Esophagus muscularis mucosa (tissue), 4 donors: ENCODE data around the gene AFP. TPM values are rescaled to one million over a fixed set of nuclear protein-coding genes. Genes with fewer than 3 reads are reported as not detected.

Experiments
- DNase-seq: peaks from one replicate; pipeline ENCODE4 v3.0.0-alpha.2; 2017; ENCODE audit errors: extremely low spot score
- H3K27ac ChIP-seq, 4 donors: fragments of 200-600 bp; sonication (generic); replicated peaks in 1 of 4; 1 replicate in 3 of 4; 2 replicates in 1 of 4; pipeline ENCODE4 v1.5.1; 2016 to 2019; ENCODE audit warnings: mild to moderate bottlenecking in 1 of 4
- H3K27me3 ChIP-seq, 4 donors: fragments of 200-600 bp; sonication (generic); one replicate each; pipeline versions ENCODE4 v1.5.1 to v1.6.0; 2016 to 2019
- H3K36me3 ChIP-seq, 4 donors: fragments of 200-600 bp; sonication (generic); one replicate each; pipeline ENCODE4 v1.5.1; 2016 to 2019
- H3K4me1 ChIP-seq, 4 donors: fragments of 200-600 bp; sonication (generic); one replicate each; pipeline ENCODE4 v1.5.1; 2016 to 2019
- H3K4me3 ChIP-seq, 4 donors: fragments of 200-600 bp; sonication (generic); 1 replicate in 2 of 4; 2 replicates in 2 of 4; pipeline ENCODE4 v1.5.1; 2016 to 2019; ENCODE audit warnings: mild to moderate bottlenecking in 4 of 4, moderate library complexity in 1 of 4
- H3K9me3 ChIP-seq, 4 donors: fragments of 200-600 bp; sonication (generic); 1 replicate in 3 of 4; 2 replicates in 1 of 4; pipeline ENCODE4 v1.5.1; 2016 to 2019
- CTCF ChIP-seq, 3 experiments: fragments of 200-600 bp in 2 of 3; fragments of 450-650 bp in 1 of 3; sonication (generic) in 2 of 3; IDR thresholded peaks; one replicate each; pipeline ENCODE4 v1.5.1; 2017 to 2019; ENCODE audit warnings: antibody characterized with exemption in 3 of 3, mild to moderate bottlenecking in 2 of 3, moderate library complexity in 1 of 3
- EP300 ChIP-seq: sonication (generic); formaldehyde crosslinking; IDR thresholded peaks from one replicate; pipeline ENCODE4 v1.6.1; 2017; ENCODE audit warnings: antibody characterized with exemption
- POLR2A ChIP-seq: fragments of 450-650 bp; IDR thresholded peaks from one replicate; pipeline ENCODE4 v1.6.1; 2017; ENCODE audit warnings: antibody characterized with exemption, moderate library complexity, mild to moderate bottlenecking, low read depth
- POLR2AphosphoS5 ChIP-seq, 2 donors: sonication (generic); formaldehyde crosslinking; IDR thresholded peaks; one replicate each; pipeline ENCODE4 v1.6.1; 2017; ENCODE audit warnings: antibody characterized with exemption in 2 of 2
- WGBS: methylation state at CpG from one replicate; pipeline ENCODE4 v1.1.5; 2018; 5-methylcytosine and 5-hydroxymethylcytosine counted together
- intact Hi-C: fragments of 100-400 bp; cut with DNase I; formaldehyde crosslinking; loops from one replicate; pipeline ENCODE4 v1.15.1; 2023
- total RNA-seq, 4 donors: library from RNA; depleted of rRNA; stranded (reverse); fragments of >200 nt; gene quantifications; one replicate each; pipeline versions ENCODE4 v1.1.0 to v1.2.1, GENCODE V29; 2016

AFP gene
- total RNA-seq, 4 donors from 2014 or later, result not detected

- DNase-seq, result no peak
- intact Hi-C loops, result no loop called here
- Histone ChIP-seq H3K9me3 (no peaks in the 10 kb centered on the region), H3K36me3 (no peaks in the 10 kb centered on the region), H3K27me3 (no peaks in the 10 kb centered on the region), H3K4me1 (no peaks in the 10 kb centered on the region), H3K27ac (no peak overlapping the region), H3K4me3 (no peak overlapping the region)
- TF ChIP-seq EP300, result no peak
- no peak for TF ChIP-seq POLR2A
- TF ChIP-seq CTCF (IDR thresholded peaks at IDR 0.05), result no peak
- no peak for TF ChIP-seq POLR2AphosphoS5 (IDR thresholded peaks at IDR 0.05)
- 76% methylated on average over 2 of the region's 2 CpGs for WGBS
Observed at GRCh38 chr4:73438582-73439215, 2.7 kb downstream of the AFP start.

- no peak overlapping the region for H3K4me3 ChIP-seq
- DNase-seq, result no peak
- WGBS, result 87% methylated on average over 2 of the region's 2 CpGs
- no peak for TF ChIP-seq EP300
- no peak for TF ChIP-seq CTCF (IDR thresholded peaks at IDR 0.05)
- no peak for TF ChIP-seq POLR2A
- no peak for TF ChIP-seq POLR2AphosphoS5 (IDR thresholded peaks at IDR 0.05)
- no peaks in the 10 kb centered on the region for H3K4me1 ChIP-seq
- no peaks in the 10 kb centered on the region for H3K9me3 ChIP-seq
- intact Hi-C loops, result no loop called here
- no peak overlapping the region for H3K27ac ChIP-seq
- H3K36me3 ChIP-seq, result no peaks in the 10 kb centered on the region
- no peaks in the 10 kb centered on the region for H3K27me3 ChIP-seq
Observed at GRCh38 chr4:73439445-73439844, 3.4 kb downstream of the AFP start.

GRCh38 chr4:73439991-73440390, 4.0 kb downstream of the AFP start:
- intact Hi-C loops, result no loop called here
- DNase-seq, result no peak
- no peaks in the 10 kb centered on the region for H3K27me3 ChIP-seq
- WGBS, result 84% methylated on average over 3 of the region's 3 CpGs
- no peak for TF ChIP-seq POLR2A
- no peak for TF ChIP-seq CTCF (IDR thresholded peaks at IDR 0.05)
- TF ChIP-seq POLR2AphosphoS5 (IDR thresholded peaks at IDR 0.05), result no peak
- TF ChIP-seq EP300, result no peak
- H3K4me1 ChIP-seq, result no peaks in the 10 kb centered on the region
- no peaks in the 10 kb centered on the region for H3K9me3 ChIP-seq
- no peaks in the 10 kb centered on the region for H3K36me3 ChIP-seq
- H3K4me3 ChIP-seq, result no peak overlapping the region
- H3K27ac ChIP-seq, result no peak overlapping the region

- no peak for DNase-seq
- 86% methylated on average over 3 of the region's 3 CpGs for WGBS
- H3K9me3 ChIP-seq, result no peaks in the 10 kb centered on the region
- H3K27ac ChIP-seq, result no peak overlapping the region
- no peaks in the 10 kb centered on the region for H3K4me1 ChIP-seq
- intact Hi-C loops, result no loop called here
- no peaks in the 10 kb centered on the region for H3K27me3 ChIP-seq
- TF ChIP-seq POLR2A, result no peak
- TF ChIP-seq POLR2AphosphoS5 (IDR thresholded peaks at IDR 0.05), result no peak
- TF ChIP-seq CTCF (IDR thresholded peaks at IDR 0.05), result no peak
- TF ChIP-seq EP300, result no peak
- H3K4me3 ChIP-seq, result no peak overlapping the region
- H3K36me3 ChIP-seq, result no peaks in the 10 kb centered on the region
Observed at GRCh38 chr4:73440653-73441052, 4.6 kb downstream of the AFP start.

GRCh38 chr4:73442275-73442674, 6.3 kb downstream of the AFP start:
- no peaks in the 10 kb centered on the region for H3K9me3 ChIP-seq
- H3K27ac ChIP-seq, result no peak overlapping the region
- WGBS, result 81% methylated on average over 5 of the region's 5 CpGs
- intact Hi-C loops, result no loop called here
- no peaks in the 10 kb centered on the region for H3K36me3 ChIP-seq
- H3K27me3 ChIP-seq, result no peaks in the 10 kb centered on the region
- H3K4me1 ChIP-seq, result no peaks in the 10 kb centered on the region
- no peak for DNase-seq
- TF ChIP-seq POLR2AphosphoS5 (IDR thresholded peaks at IDR 0.05), result no peak
- TF ChIP-seq CTCF (IDR thresholded peaks at IDR 0.05), result no peak
- TF ChIP-seq EP300, result no peak
- TF ChIP-seq POLR2A, result no peak
- H3K4me3 ChIP-seq, result no peak overlapping the region
